DND-41 (cell line): ENCODE data around the gene FOXN3.

Experiments used
- ATAC-seq: fragments of 200-7000 bp; cut with Tn5 transposase; 3 replicates; pipeline ENCODE4 v1.9.1; 2021; ENCODE audit warnings: low read depth; ENCODE audit not compliant: insufficient read depth
- DNase-seq: peaks from one replicate; pipeline ENCODE4 v3.0.0-alpha.2; 2020
- H2AFZ ChIP-seq: 2 replicates; pipeline ENCODE4 v1.6.0; 2012; ENCODE audit warnings: low read depth, low read length
- H3K27ac ChIP-seq: 2 replicates; pipeline ENCODE4 v1.5.1; 2012; ENCODE audit warnings: low read length, inconsistent platforms
- H3K27me3 ChIP-seq: fragments of 200-600 bp; sonication (generic); 2 replicates; pipeline ENCODE4 v1.6.0; 2012; ENCODE audit warnings: low read length, mild to moderate bottlenecking, inconsistent platforms; ENCODE audit not compliant: insufficient read depth, poor library complexity
- H3K36me3 ChIP-seq: 2 replicates; pipeline ENCODE4 v1.5.1; 2012; ENCODE audit warnings: low read length, inconsistent platforms; ENCODE audit not compliant: insufficient read depth
- H3K4me1 ChIP-seq: 2 replicates; pipeline ENCODE4 v1.5.1; 2012; ENCODE audit warnings: mild to moderate bottlenecking, low read length; ENCODE audit not compliant: insufficient read depth
- H3K4me2 ChIP-seq: 2 replicates; pipeline ENCODE4 v1.6.0; 2012; ENCODE audit warnings: mild to moderate bottlenecking, moderate library complexity, low read length, inconsistent platforms; ENCODE audit not compliant: insufficient read depth
- H3K4me3 ChIP-seq, 2 experiments: fragments of 200-600 bp in 1 of 2; shearing (Covaris generic) in 1 of 2; 2 replicates each; pipeline ENCODE4 v1.5.1; 2012 to 2016; ENCODE audit warnings: inconsistent platforms in 2 of 2, low read length in 2 of 2, mild to moderate bottlenecking in 2 of 2, low read depth in 1 of 2, moderate library complexity in 1 of 2
- H3K79me2 ChIP-seq: 2 replicates; pipeline ENCODE4 v1.6.0; 2012; ENCODE audit warnings: low read length, inconsistent platforms; ENCODE audit not compliant: insufficient read depth
- H3K9ac ChIP-seq: 2 replicates; pipeline ENCODE4 v1.6.0; 2012; ENCODE audit warnings: low read depth, mild to moderate bottlenecking, inconsistent platforms, low read length, moderate library complexity
- H3K9me3 ChIP-seq: 2 replicates; pipeline ENCODE4 v1.5.1; 2012; ENCODE audit warnings: low read length, moderate library complexity, mild to moderate bottlenecking, inconsistent platforms; ENCODE audit not compliant: insufficient read depth, severe bottlenecking
- H4K20me1 ChIP-seq: 2 replicates; pipeline ENCODE4 v1.6.0; 2012; ENCODE audit warnings: low read length; ENCODE audit not compliant: insufficient read depth
- EZH2 ChIP-seq: IDR thresholded peaks from 3 replicates; pipeline ENCODE4 v1.6.1; 2012; ENCODE audit warnings: borderline replicate concordance, low read depth, mild to moderate bottlenecking, moderate library complexity, low read length, inconsistent platforms; ENCODE audit not compliant: severe bottlenecking
- TF ChIP-seq, protein P1 (sequence below): IDR thresholded peaks from 2 replicates; pipeline ENCODE4 v1.5.1; 2012; ENCODE audit warnings: borderline replicate concordance, low read length, moderate library complexity, mild to moderate bottlenecking; ENCODE audit not compliant: poor library complexity, severe bottlenecking; ENCODE audit errors: extremely low read depth

Gene FOXN3

DNA sequence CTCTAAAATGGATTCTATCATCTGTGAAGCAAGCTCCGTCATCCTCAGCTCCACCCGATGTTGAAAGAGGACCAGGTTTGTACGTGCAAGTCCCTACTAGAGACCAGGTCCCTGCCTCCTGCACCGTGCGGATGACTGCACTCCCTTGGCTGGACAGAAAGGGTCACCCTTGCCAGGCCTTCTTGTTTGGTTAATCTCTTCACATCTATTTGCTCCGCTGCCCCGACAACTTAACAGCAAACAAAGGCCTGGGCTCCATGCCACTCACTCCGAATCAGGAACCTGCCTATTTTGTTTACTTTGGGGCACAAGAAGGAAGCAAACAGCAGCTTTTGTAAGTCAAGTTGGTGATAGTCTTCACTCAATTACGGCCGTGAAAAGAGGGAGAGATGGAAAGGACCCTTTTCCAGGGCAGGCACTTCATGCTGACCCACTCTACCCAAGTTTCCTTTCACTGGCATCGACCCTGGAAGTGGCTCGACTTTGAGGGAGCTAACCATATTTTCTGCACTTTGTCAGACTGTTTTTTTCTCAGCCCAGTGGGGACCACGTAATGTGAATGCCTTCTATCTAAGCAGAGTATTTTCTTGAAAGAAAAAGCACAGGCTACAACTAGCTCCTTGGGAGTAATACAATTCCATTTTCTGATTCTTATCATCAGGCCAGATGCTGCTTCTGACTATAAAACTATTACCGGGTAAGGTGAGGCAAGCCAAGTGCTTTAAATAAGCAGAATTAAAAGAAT lies 202.6 kb downstream of the FOXN3 start:
- H2AFZ ChIP-seq = no peak overlapping the region
- H3K27ac ChIP-seq = no peak overlapping the region
- no peaks in the 10 kb centered on the region; the same call in 1 of the 2 replicates for H4K20me1 ChIP-seq
- no peak overlapping the region for H3K9ac ChIP-seq
- H3K4me3 ChIP-seq = no peak overlapping the region
- H3K36me3 ChIP-seq = peaks cover 8% of the 10 kb centered on the region
- H3K79me2 ChIP-seq = peaks cover 13% of the 10 kb centered on the region; the same call in 1 of the 2 replicates
- no peaks in the 10 kb centered on the region for H3K4me1 ChIP-seq
- DNase-seq (no peak), ATAC-seq (no peak)
- H3K27me3 ChIP-seq = no peaks in the 10 kb centered on the region
- H3K4me2 ChIP-seq = no peak overlapping the region
- H3K9me3 ChIP-seq = no peaks in the 10 kb centered on the region
- TF ChIP-seq, protein P1, sequence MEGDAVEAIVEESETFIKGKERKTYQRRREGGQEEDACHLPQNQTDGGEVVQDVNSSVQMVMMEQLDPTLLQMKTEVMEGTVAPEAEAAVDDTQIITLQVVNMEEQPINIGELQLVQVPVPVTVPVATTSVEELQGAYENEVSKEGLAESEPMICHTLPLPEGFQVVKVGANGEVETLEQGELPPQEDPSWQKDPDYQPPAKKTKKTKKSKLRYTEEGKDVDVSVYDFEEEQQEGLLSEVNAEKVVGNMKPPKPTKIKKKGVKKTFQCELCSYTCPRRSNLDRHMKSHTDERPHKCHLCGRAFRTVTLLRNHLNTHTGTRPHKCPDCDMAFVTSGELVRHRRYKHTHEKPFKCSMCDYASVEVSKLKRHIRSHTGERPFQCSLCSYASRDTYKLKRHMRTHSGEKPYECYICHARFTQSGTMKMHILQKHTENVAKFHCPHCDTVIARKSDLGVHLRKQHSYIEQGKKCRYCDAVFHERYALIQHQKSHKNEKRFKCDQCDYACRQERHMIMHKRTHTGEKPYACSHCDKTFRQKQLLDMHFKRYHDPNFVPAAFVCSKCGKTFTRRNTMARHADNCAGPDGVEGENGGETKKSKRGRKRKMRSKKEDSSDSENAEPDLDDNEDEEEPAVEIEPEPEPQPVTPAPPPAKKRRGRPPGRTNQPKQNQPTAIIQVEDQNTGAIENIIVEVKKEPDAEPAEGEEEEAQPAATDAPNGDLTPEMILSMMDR = no peak
- no peak for TF ChIP-seq EZH2

DNA sequence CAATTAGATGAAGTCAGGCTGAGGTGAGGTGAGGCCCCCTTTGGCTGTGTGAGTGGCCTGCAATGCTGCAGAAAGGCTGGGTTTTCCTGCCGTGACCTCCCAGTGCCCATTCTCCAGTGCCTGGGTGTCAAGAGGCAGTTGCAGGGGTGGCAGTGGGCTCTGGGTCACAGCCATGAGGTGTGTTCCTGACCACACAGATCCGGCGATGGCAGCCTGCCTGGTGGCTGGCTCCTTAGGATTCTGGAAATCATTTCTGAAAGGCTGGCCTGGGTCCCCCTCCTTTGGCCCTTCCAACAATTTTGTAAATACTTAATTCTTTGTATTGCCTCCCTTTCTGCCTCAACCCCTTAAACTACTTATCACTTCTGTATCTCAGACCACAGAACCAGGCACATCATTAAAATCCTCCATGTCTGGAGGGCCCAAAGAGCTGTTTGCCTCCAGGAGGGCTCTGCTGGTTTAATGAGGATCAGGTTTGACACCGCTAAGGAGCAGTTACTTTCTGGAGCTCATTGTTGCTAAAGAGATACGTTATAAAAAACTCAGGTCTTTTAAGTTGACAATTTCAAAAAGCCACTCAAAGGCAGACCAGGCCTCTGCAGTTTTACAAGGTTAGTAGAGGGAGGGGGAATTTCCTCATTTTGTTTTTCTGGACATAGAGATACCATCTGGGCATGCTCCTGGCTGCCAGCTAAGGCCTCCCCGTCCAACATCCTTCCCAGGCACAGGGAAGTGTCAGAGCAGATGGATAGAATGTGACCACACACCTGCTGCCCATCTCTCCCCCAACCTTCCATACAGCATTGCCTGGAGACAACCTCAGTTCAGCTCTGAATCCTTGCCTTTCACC lies 204.4 kb downstream of the FOXN3 start:
- Histone ChIP-seq H2AFZ (no peak overlapping the region), H3K4me2 (no peak overlapping the region), H3K9me3 (no peaks in the 10 kb centered on the region), H4K20me1 (no peaks in the 10 kb centered on the region; the same call in 1 of the 2 replicates), H3K36me3 (0 out of 2 replicates have a peak, but pooled peaks cover 2% of the 10 kb centered on the region), H3K27me3 (no peaks in the 10 kb centered on the region), H3K79me2 (peaks cover 22% of the 10 kb centered on the region), H3K9ac (no peak overlapping the region), H3K4me3 (no peak overlapping the region), H3K27ac (no peak overlapping the region), H3K4me1 (no peaks in the 10 kb centered on the region)
- ATAC-seq = no peak
- no peak for TF ChIP-seq EZH2
- TF ChIP-seq, protein P1 = no peak
- no peak for DNase-seq

DNA sequence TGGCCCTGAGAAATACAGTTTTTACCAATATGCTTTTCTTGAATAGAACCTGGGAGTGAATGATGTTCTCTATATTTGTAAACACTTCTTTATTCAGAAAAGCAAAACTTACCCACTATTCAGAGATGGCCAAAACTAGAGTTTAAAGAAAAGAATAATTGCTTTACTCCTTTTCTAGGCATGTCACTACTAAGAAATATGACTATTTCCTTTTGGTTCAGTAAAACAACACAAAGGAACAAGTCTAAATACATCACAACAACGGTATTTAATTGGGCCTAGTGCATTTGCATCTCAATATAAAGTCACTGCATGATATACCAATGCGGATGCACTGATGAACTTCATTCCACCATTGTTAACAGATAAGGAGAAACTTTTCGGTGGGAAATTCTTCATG lies 207.5 kb downstream of the FOXN3 start:
- H3K4me3 ChIP-seq = no peak overlapping the region
- H3K79me2 ChIP-seq = peaks cover 50% of the 10 kb centered on the region
- peaks cover 12% of the 10 kb centered on the region; the same call in 1 of the 2 replicates for H3K36me3 ChIP-seq
- TF ChIP-seq, protein P1 = no peak
- TF ChIP-seq EZH2 = no peak
- no peak overlapping the region for H3K27ac ChIP-seq
- H3K4me2 ChIP-seq = no peak overlapping the region
- no peak overlapping the region for H2AFZ ChIP-seq
- no peaks in the 10 kb centered on the region; the same call in 1 of the 2 replicates for H4K20me1 ChIP-seq
- peaks cover 15% of the 10 kb centered on the region for H3K4me1 ChIP-seq
- ATAC-seq = no peak
- H3K27me3 ChIP-seq = no peaks in the 10 kb centered on the region
- no peak for DNase-seq
- H3K9me3 ChIP-seq = no peaks in the 10 kb centered on the region
- H3K9ac ChIP-seq = no peak overlapping the region
